ENCODE results near the gene SORCS3. TPM values are rescaled to one million over a fixed set of nuclear protein-coding genes. Genes with fewer than 3 reads are reported as not detected.

SORCS3 gene
- total RNA-seq, 1 experiment from 2014 or later: not detected

GRCh38 chr10:104663563-104663962, 22.5 kb downstream of the SORCS3 start:
- TF ChIP-seq RAD21 (IDR thresholded peaks at IDR 0.05; ENCODE audit: low read depth) (no peak), EZH2 (IDR thresholded peaks at IDR 0.05) (no peak), CEBPB (IDR thresholded peaks at IDR 0.05; ENCODE audit: low read depth) (no peak), POLR2AphosphoS5 (IDR thresholded peaks at IDR 0.05; ENCODE audit: low read depth, low read length) (no peak), POLR2A (IDR thresholded peaks at IDR 0.05; ENCODE audit: borderline replicate concordance, extremely low read depth, insufficient read depth, insufficient read length) (no peak), YY1 (IDR thresholded peaks at IDR 0.05; ENCODE audit: extremely low read depth, insufficient replicate concordance, low read depth, low read length) (no peak), SRF (IDR thresholded peaks at IDR 0.05; ENCODE audit: low read depth) (no peak), ZFX (IDR thresholded peaks at IDR 0.05) (no peak), CBX3 (IDR thresholded peaks at IDR 0.05; ENCODE audit: low read depth) (no peak), MAX (IDR thresholded peaks at IDR 0.05) (no peak), JUND (IDR thresholded peaks at IDR 0.05) (no peak), FOSL1 (IDR thresholded peaks at IDR 0.05; ENCODE audit: low read depth) (no peak)
- TF ChIP-seq, protein P1, sequence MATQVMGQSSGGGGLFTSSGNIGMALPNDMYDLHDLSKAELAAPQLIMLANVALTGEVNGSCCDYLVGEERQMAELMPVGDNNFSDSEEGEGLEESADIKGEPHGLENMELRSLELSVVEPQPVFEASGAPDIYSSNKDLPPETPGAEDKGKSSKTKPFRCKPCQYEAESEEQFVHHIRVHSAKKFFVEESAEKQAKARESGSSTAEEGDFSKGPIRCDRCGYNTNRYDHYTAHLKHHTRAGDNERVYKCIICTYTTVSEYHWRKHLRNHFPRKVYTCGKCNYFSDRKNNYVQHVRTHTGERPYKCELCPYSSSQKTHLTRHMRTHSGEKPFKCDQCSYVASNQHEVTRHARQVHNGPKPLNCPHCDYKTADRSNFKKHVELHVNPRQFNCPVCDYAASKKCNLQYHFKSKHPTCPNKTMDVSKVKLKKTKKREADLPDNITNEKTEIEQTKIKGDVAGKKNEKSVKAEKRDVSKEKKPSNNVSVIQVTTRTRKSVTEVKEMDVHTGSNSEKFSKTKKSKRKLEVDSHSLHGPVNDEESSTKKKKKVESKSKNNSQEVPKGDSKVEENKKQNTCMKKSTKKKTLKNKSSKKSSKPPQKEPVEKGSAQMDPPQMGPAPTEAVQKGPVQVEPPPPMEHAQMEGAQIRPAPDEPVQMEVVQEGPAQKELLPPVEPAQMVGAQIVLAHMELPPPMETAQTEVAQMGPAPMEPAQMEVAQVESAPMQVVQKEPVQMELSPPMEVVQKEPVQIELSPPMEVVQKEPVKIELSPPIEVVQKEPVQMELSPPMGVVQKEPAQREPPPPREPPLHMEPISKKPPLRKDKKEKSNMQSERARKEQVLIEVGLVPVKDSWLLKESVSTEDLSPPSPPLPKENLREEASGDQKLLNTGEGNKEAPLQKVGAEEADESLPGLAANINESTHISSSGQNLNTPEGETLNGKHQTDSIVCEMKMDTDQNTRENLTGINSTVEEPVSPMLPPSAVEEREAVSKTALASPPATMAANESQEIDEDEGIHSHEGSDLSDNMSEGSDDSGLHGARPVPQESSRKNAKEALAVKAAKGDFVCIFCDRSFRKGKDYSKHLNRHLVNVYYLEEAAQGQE (IDR thresholded peaks at IDR 0.05; ENCODE audit: low read depth): no peak
- TF ChIP-seq, protein P2, sequence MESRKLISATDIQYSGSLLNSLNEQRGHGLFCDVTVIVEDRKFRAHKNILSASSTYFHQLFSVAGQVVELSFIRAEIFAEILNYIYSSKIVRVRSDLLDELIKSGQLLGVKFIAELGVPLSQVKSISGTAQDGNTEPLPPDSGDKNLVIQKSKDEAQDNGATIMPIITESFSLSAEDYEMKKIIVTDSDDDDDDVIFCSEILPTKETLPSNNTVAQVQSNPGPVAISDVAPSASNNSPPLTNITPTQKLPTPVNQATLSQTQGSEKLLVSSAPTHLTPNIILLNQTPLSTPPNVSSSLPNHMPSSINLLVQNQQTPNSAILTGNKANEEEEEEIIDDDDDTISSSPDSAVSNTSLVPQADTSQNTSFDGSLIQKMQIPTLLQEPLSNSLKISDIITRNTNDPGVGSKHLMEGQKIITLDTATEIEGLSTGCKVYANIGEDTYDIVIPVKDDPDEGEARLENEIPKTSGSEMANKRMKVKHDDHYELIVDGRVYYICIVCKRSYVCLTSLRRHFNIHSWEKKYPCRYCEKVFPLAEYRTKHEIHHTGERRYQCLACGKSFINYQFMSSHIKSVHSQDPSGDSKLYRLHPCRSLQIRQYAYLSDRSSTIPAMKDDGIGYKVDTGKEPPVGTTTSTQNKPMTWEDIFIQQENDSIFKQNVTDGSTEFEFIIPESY (IDR thresholded peaks at IDR 0.05; ENCODE audit: extremely low read depth, insufficient replicate concordance, low read length): no peak
- TF ChIP-seq, protein P3, sequence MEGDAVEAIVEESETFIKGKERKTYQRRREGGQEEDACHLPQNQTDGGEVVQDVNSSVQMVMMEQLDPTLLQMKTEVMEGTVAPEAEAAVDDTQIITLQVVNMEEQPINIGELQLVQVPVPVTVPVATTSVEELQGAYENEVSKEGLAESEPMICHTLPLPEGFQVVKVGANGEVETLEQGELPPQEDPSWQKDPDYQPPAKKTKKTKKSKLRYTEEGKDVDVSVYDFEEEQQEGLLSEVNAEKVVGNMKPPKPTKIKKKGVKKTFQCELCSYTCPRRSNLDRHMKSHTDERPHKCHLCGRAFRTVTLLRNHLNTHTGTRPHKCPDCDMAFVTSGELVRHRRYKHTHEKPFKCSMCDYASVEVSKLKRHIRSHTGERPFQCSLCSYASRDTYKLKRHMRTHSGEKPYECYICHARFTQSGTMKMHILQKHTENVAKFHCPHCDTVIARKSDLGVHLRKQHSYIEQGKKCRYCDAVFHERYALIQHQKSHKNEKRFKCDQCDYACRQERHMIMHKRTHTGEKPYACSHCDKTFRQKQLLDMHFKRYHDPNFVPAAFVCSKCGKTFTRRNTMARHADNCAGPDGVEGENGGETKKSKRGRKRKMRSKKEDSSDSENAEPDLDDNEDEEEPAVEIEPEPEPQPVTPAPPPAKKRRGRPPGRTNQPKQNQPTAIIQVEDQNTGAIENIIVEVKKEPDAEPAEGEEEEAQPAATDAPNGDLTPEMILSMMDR (IDR thresholded peaks at IDR 0.05 in 2 of 3, conservative IDR thresholded peaks at IDR 0.05 in 1 of 3; ENCODE audit: borderline replicate concordance in 1 of 3, insufficient read depth in 1 of 3, low read depth in 2 of 3, low read length in 2 of 3): no peak
- TF ChIP-seq, protein P4, sequence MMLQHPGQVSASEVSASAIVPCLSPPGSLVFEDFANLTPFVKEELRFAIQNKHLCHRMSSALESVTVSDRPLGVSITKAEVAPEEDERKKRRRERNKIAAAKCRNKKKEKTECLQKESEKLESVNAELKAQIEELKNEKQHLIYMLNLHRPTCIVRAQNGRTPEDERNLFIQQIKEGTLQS (IDR thresholded peaks at IDR 0.05): no peak
- DNase-seq (ENCODE audit: low read depth, low spot score): no peak
- H3K9me2 ChIP-seq (ENCODE audit: insufficient read depth): no peaks in the 10 kb centered on the region
- H3K9me3 ChIP-seq (ENCODE audit: control insufficient read depth in 1 of 2, insufficient read depth in 1 of 2, low read depth in 1 of 2, low read length in 2 of 2): no peaks in the 10 kb centered on the region
- H3K27me3 ChIP-seq (ENCODE audit: insufficient read depth, low read length): peaks cover 84% of the 10 kb centered on the region
- no peak overlapping the region for H3K4me2 ChIP-seq (ENCODE audit: low read length)
- H3K4me3 ChIP-seq (replicated peaks in 1 of 2; ENCODE audit: low read depth in 1 of 2, low read length in 2 of 2): no peak overlapping the region
- no peak overlapping the region for H3K27ac ChIP-seq (ENCODE audit: low read depth, low read length)
- H3K36me3 ChIP-seq (ENCODE audit: control insufficient read depth in 1 of 2, insufficient read depth in 2 of 2, low read length in 2 of 2): no peaks in the 10 kb centered on the region
- no peaks in the 10 kb centered on the region for H3K79me2 ChIP-seq (ENCODE audit: insufficient read depth, low read length)
- POLR2A ChIA-PET: no interaction called here
- no peaks in the 10 kb centered on the region for H3K4me1 ChIP-seq (ENCODE audit: control insufficient read depth in 1 of 2, insufficient read depth in 2 of 2, low read length in 2 of 2)
- no peak overlapping the region for H2AFZ ChIP-seq (ENCODE audit: low read depth, low read length, poor library complexity, severe bottlenecking)
- intact Hi-C loops (cut with micrococcal nuclease): no loop called here
- no TSS peak for BruUV-seq (replicated peaks)
- no peak overlapping the region for H3K9ac ChIP-seq (ENCODE audit: low read length)
- RAD21 ChIA-PET (ENCODE audit: low non-redundant PET in 1 of 2, low total read pairs in 2 of 2, uncharacterized antibody in 2 of 2, unreplicated experiment in 2 of 2): no interaction called here
- CTCF ChIA-PET: no interaction called here
- no peak for ATAC-seq
- H4K20me1 ChIP-seq (ENCODE audit: insufficient read depth): no peaks in the 10 kb centered on the region
